Left colon (tissue), 2 donors: Measurements from ENCODE around the gene FIZ1. TPM values are rescaled to one million over a fixed set of nuclear protein-coding genes. Genes with fewer than 3 reads are reported as not detected.
A peak's percentile ranks its signal among the peaks of the same experiment; 100 is the strongest.

Experiments
- ATAC-seq: fragments of 200-7000 bp; cut with Tn5 transposase; one replicate; pipeline ENCODE4 v1.9.1; 2020; ENCODE audit warnings: mild to moderate bottlenecking, moderate library complexity
- DNase-seq, 2 donors: peaks; one replicate each; pipeline ENCODE4 v3.0.0-alpha.2; 2020
- intact Hi-C, 2 donors: fragments of 100-400 bp; cut with DNase I in 1 of 2; cut with micrococcal nuclease in 1 of 2; formaldehyde crosslinking; loops; one replicate each; pipeline versions ENCODE4 v1.11.2 to v1.14.0; 2022; cut with DNase I, micrococcal nuclease
- long read RNA-seq: library from polyadenylated mRNA; unstranded; transcript quantifications from one replicate; pipeline ENCODE4 v2.0.0, GENCODE V29; 2021
- total RNA-seq, 2 donors: library from RNA; stranded (reverse); fragmentation: NEBNext Ultra II Directional; extraction: Animal tissue kit (Norgen Biotek cat#: 25700); gene quantifications; one replicate each; pipeline ENCODE4 v1.2.1, GENCODE V29; 2021
- donor health status: DM: no; HTN: no; CAD: no.
- donor health status: DM: yes; HTN: yes; CAD: no.

FIZ1 gene
- total RNA-seq, result 10 to 100 TPM; 14.7 to 15.5 TPM
- long read RNA-seq, full-length matches to known transcripts, result 4 of 7 reads
- long read RNA-seq, partial matches to known transcripts, result 0 of 7 reads
- long read RNA-seq, other reads (novel, unspliced or antisense), result 3 of 7 reads

DNA sequence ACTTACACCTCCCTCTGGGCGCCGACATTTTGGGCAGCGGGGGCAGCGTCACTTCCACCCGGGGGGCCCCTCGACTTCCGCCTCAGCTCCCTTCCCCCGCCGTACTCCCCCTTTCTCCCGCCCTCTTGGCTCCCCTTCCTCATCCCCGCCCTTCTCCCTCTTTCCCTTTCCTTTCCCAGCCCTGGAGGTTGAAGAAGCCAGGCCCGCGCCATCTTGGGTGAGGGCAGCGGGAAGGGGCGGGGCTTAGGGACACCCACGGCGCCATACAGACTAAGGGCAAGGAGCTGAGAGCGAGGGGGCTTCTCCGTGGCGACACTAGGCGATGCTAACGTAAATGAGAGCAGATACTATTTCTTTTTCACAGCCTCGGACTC, at the start of gene FIZ1:
Gene FIZ1, minus strand, starts transcription at position 50 of the 374 bp plus-strand sequence. CDS start 1,652 bp downstream, outside the sequence.
- DNase-seq, result peak; percentile 97 to 98
- intact Hi-C loops, result no loop called here
- peak; percentile 85 for ATAC-seq

DNA sequence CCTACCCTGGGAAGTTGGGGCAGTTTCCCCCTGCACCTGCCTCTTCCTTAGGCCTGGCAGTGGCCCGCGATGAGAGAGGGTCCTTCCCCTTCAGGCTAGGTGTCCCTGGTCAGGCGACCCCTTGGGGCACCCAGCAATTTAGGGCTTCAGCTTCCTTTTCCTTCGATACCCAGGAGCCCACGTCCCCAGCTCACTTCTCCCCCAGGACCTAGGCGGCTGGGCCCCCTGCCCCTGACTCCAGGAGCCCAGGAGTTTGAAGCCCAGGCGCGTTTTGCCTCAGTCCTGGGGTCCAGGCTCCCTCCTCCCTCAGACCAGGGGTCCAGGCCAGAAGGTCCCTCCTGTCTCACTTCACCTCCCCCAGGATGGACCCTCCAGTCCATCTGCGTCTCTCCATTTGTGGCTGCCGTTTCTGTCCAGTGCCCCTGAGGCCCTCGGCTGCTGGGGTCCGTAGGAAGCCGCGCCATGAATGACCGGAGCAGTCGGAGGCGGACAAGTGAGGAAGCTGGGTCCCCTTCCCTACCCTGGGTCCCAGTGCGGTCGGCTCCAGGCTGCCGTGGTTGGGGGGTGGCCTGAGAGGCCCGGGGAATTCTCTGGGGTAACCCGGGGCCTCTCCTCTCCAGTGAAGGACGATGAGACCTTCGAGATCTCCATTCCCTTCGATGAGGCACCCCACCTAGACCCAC, 49.4 kb upstream of the FIZ1 start:
- intact Hi-C loops, result no loop called here

GRCh38 chr19:55647732-55648584, 48.6 kb upstream of the FIZ1 start, which contains the start of gene CCDC106:
CCDC106 (plus strand) TSS chr19:55648212; CDS start chr19:55649047, 835 bp downstream.
- intact Hi-C loops, result no loop called here
- DNase-seq (peak; percentile 69 to 77), ATAC-seq (peak; percentile 52)

More for the DNA sequence above, 49.4 kb upstream of the FIZ1 start:
- DNase-seq (no peak), ATAC-seq (no peak)

- no peak for DNase-seq
- no peak for ATAC-seq
- intact Hi-C loops, result no loop called here
Measured at GRCh38 chr19:55646889-55647731, 47.8 kb upstream of the FIZ1 start.

- intact Hi-C loops, result no loop called here
- no peak for DNase-seq
- ATAC-seq, result no peak
Measured at GRCh38 chr19:55645512-55645881, 46.2 kb upstream of the FIZ1 start.

DNA sequence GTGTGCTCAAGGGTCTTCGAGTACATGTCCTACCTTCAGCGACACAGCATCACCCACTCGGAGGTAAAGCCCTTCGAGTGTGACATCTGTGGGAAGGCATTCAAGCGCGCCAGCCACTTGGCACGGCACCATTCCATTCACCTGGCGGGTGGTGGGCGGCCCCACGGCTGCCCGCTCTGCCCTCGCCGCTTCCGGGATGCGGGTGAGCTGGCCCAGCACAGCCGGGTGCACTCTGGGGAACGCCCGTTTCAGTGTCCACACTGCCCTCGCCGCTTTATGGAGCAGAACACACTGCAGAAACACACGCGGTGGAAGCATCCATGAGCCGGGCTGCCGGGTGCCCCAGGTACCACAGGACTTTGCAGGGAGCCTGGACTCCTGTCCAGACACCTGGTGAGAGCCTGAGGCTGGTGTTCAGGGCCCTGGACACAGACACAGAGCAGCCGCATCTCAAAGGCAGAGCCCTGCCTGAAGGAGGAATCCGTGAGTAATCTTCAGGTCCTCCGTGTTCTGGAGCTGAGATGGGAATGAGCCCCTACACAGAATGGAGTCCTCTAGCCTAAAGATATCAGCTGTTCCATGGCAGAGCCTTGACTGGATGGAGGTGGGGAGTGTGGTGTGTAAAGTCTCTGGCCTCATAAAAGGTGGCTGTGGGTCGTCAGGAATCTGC, 45.7 kb upstream of the FIZ1 start:
- DNase-seq (no peak), ATAC-seq (no peak)
- intact Hi-C loops, result no loop called here

DNA sequence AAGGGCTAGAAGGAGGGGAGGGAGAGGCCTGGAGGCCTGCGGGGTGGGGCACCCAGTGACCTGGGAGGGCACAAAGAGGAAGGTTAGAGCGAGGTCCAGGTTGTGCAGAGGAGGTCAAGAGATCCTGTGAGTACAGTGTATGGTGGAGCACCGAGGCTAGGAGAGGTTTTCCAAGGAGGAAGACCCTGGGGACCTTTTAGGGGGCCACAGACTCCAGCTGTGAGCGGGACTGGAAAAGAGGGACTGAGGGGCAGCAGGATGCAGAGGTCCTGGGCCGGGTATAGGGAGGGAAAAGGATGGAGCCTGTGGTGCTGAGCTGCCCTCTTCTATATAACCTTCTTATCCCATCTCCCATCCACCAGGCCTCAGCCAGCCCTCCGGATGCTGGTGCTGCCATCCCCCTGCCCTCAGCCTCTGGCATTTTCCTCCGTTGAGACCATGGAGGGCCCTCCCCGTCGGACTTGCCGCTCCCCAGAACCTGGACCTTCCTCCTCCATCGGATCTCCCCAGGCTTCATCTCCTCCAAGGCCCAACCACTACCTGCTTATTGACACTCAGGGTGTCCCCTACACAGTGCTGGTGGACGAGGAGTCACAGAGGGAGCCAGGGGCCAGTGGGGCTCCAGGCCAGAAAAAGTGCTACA, 45.0 kb upstream of the FIZ1 start:
- DNase-seq, result peak in 1 of 2 donors; percentile 28
- intact Hi-C loops, result no loop called here
- no peak for ATAC-seq

- intact Hi-C loops, result no loop called here
- ATAC-seq (peak; percentile 4), DNase-seq (no peak)
Measured at GRCh38 chr19:55643887-55644176, 44.5 kb upstream of the FIZ1 start.

- ATAC-seq, result peak; percentile 64
- intact Hi-C loops, result no loop called here
Measured at GRCh38 chr19:55643003-55643886, 43.9 kb upstream of the FIZ1 start, which contains the start of gene ZNF581. ZNF581 (plus strand) TSS chr19:55643649; CDS start chr19:55644572, 923 bp downstream.

GRCh38 chr19:55642153-55643002, 43.1 kb upstream of the FIZ1 start:
- peak; percentile 9 for ATAC-seq
- intact Hi-C loops, result no loop called here
- DNase-seq, result peak in 1 of 2 donors; percentile 49

More at GRCh38 chr19:55643003-55643886, 43.9 kb upstream of the FIZ1 start, which contains the start of gene ZNF581:
- peak; percentile 73 to 83 for DNase-seq

GRCh38 chr19:55641426-55642152, 42.3 kb upstream of the FIZ1 start:
- intact Hi-C loops, result no loop called here
- peak; percentile 1 for ATAC-seq
- no peak for DNase-seq

- peak; percentile 55 for ATAC-seq
- intact Hi-C loops, result no loop called here
Measured at GRCh38 chr19:55640577-55641425, 41.5 kb upstream of the FIZ1 start, which contains the start of gene ZNF580. ZNF580 (plus strand) TSS chr19:55641002; CDS start chr19:55642509, 1,507 bp downstream.

DNA sequence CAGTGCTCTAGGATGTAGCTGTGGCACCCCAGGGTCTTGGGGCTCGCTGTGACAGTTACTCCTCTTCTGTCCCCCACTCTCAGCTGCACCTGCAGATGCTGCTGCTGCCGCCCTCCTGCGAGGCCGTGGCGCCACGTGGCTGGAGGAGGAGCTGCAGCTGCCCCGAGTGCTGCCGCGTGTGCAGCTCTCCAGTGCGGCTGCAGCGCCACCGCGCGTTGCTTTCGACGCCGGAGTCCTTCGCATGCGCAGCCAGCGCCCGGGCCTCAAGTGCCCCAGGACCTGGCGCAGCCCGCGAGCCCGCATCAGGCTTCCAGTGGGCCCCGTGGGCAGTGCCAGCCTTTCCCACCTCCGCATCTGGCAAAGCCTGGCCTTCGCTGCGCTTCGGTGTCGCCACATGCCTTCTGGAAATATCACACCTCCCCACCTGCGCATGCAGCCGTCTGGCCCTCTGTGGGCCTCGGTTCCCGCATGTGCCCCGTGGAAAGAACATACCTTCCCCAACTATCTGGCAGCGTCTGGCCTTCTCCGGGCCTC, 40.8 kb upstream of the FIZ1 start:
- intact Hi-C loops, result no loop called here
- ATAC-seq, result no peak

More at GRCh38 chr19:55640577-55641425, 41.5 kb upstream of the FIZ1 start, which contains the start of gene ZNF580:
- DNase-seq, result peak in 1 of 2 donors; percentile 70

DNA sequence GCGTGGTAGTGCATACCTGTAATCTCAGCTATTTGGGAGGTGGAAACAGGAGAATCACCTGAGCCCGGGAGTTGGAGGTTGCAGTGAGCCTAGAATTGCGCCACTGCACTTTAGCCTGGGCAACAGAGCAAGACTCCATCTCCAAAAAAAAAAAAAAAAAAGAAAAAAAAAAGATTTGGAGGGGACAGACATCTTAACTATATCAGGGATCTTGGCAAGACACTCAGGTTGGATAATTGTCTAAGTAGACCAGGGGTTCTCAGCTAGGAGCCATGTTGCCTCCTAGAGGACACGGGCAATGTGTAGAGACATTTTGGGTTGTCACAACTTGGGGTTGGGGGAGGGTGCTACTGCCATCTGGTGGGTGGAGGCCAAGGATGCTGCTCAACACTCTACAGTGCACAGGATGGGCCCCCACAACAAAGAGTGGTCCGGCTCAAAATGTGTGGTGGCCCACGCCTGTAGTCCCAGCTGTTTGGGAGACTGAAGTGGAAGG, 39.6 kb upstream of the FIZ1 start:
- DNase-seq, result no peak
- intact Hi-C loops, result loop anchor here in 1 of 2 donors (10.0 kb wide), 1 partner anchor 124 kb away; no protein-coding TSS in a partner anchor
- no peak for ATAC-seq

More for the DNA sequence above, 40.8 kb upstream of the FIZ1 start:
- DNase-seq, result peak; percentile 62 to 73
